ENCODE results near the gene IL15.
A peak's percentile ranks its signal among the peaks of the same experiment; 100 is the strongest.
"Not testable (repeated sequence)": the region's sequence is repeated elsewhere in the genome, so short reads cannot be mapped to it uniquely, and the experiment has no call there.

IL15 gene

GRCh38 chr4:141647966-141648365, 11.6 kb downstream of the IL15 start:
- DNase-seq = no peak

- DNase-seq = no peak
Measured at GRCh38 chr4:141652161-141652778, 15.9 kb downstream of the IL15 start.

GRCh38 chr4:141654098-141654497, 17.7 kb downstream of the IL15 start:
- DNase-seq = no peak

GRCh38 chr4:141656031-141656430, 19.6 kb downstream of the IL15 start:
- no peak for DNase-seq

DNA sequence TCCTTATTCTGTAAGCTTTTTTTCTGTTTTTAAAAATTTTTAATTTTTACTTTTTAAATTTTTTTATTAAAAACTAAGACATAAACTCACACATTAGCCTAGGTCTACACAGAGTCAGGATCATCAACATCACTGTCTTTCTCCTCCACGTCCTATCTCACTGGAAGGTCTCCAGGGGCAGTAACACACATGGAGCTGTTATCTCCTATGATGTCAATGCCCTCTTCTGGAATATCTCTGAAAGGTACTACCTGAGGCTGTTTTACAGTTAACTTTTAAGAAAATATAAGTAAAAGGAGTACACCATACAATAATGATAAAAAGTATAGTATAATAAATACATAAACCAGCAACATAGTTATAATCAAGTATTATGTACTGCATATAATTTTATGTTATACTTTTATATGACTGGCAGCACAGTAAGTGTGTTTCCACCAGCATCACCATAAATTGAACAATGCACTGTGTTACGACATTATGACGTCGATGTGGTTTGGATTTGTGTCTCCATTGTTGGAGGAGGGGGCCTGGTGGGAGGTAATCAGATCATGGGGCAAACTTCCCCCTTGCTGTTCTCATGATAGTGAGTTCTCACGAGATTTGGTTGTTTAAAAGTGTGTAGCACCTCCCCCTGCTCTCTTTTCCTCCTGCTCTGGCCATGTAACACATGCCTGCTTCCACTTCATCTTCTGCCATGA, 21.3 kb downstream of the IL15 start:
- no peak for DNase-seq

DNA sequence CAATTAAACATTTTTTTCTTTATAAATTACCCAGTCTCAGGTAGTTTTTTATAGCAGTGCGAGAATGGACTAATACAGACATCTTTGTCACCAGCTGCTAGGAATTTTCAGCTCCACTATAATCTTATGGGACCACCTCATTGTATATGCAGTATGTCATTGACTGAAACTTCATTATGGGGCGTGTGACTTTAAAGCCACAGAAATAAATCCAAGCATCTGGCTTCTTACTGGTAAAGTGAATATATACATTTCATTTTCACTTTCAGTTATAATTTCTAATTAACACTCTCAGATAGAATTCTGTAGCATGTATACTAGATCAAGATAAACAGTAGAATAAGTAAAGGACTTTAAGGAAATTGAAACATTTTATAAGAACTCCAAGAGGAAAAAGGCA, 21.9 kb downstream of the IL15 start:
- peak in 1 of 5 experiments; percentile 6 for DNase-seq

DNA sequence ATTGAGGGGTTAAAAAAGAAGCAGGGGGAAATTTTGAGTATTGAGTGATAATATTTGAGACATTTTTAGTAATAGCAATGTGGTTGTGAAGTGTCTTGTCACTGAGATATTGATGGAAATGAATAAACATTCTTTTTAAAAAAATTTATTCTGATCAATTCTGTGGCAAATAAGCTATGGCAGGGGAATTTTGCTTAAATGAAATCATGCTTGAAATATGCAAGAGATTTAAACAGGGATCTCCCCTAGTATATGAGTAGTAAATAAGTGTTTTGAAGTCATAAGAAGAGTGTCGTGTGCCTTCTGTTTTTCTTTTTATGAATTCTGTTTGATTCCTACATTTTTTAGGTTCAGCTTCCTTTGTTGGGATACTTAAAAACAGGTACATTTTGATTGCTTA, 23.2 kb downstream of the IL15 start:
- DNase-seq = no peak

- no peak for DNase-seq
Measured at GRCh38 chr4:141660880-141661279, 24.5 kb downstream of the IL15 start.

- DNase-seq = no peak
Measured at GRCh38 chr4:141668200-141668910, 32.0 kb downstream of the IL15 start.

DNA sequence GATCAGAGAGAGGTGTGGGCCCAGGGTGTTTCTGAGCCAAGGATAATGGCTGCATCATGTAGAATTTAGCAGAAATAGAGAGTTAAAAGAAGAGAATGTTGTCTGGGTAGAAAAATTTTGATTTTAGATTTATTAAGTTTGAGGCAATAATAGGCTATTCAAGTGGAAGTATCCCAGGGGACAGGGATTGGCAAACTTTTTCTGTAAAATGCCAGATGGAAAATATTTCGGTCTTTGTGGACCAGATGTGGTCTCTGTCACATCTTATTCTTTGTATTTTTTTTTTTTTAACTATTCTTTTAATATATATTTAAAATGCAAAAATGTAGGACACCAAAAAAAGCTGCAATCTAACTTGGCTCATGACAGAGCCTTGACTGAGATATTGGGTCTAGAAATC, 33.1 kb downstream of the IL15 start:
- no peak for DNase-seq

DNA sequence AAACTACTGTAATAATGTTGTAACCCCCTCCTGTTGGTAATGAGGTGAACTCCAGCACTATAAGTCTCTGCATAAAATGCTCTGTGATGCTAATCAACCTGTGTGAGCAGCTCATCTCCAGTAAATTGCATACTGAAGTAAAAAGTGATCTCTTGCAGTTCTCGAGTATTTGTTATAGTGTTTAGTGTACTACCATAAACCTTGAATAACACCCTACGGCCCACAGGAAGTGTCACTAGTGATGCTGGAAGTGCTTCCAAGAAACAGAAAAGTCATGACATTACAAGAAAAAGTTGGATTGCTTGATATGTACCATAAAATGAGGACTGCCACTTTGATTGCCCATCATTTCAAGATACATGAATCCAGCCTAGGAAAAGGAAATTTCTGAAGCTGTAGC, 39.0 kb downstream of the IL15 start:
- no peak for DNase-seq

- no peak for DNase-seq
Measured at GRCh38 chr4:141676087-141676670, 39.8 kb downstream of the IL15 start.

- no peak for DNase-seq
Measured at GRCh38 chr4:141680060-141680459, 43.7 kb downstream of the IL15 start.

GRCh38 chr4:141684785-141685184, 48.4 kb downstream of the IL15 start:
- no peak for DNase-seq

DNA sequence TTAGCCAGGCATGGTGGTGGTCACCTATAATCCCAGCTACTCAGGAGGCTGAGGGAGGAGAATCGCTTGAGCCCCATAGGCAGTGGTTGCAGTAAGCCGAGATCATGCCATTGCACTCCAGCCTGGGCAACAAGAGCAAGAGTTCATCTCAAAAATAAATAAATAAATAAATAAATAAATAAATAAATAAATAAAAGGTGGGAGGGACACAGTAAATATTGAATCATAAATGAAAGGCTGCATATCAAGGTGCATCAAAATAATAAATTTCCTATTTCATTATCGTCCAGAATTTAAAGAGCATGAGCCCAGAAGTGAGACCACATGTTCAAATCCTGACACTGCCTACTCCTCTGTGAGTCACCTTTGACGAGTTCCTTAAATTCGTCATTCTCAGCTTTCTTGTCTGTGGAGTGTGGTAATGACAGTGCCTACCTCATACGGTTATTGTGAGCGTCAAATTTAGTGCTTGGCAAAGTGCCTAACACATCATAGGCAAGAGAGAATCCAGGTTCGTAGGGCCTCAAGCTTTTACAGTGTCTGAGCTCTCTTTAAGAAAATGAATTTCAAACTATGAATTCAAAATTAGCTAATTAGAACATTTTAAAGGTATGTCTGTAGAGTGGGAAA, 49.9 kb downstream of the IL15 start:
- DNase-seq = no peak

- no peak for DNase-seq
Measured at GRCh38 chr4:141686879-141687278, 50.5 kb downstream of the IL15 start.

DNA sequence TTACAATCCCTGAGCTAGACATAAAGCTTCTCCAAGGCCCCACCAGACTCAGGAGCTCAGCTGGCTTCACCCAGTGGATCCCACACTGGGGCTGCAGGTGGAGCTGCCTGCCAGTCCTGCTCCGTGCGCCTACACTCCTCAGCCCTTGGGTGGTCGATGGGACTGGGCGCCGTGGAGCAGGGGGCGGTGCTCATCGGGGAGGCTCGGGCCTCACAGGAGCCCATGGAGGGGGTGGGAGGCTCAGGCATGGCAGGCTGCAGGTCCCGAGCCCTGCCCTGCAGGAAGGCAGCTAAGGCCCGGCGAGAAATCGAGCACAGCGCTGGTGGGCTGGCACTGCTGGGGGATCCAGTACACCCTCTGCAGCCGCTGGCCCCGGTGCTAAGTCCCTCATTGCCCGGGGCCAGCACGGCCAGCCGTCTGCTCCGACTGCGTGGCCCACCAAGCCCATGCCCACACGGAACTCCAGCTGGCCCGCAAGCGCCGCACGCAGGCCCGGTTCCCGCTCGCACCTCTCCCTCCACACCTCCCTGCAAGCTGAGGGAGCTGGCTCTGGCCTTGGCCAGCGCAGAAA, 53.4 kb downstream of the IL15 start:
- not testable (repeated sequence) for DNase-seq

GRCh38 chr4:141691247-141691646, 54.9 kb downstream of the IL15 start:
- not testable (repeated sequence) for DNase-seq

DNA sequence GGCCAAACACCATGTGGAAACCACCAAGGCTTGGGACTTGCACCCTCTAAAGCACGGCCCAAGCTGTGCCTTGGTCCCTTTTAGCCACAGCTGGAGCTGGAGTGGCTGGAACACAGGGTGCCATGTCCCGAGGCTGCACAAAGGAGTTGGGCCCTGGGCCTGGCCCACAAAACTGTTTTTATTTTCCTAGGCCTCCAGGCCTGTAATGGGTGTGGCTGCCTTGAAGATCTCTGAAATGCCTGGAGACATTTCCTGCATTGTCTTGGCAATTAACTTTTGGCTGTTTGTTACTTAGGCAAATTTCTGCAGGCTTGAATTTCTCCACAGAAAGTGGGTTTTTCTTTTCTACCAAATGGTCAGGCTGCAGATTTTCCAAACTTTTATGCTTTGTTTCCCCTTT, 55.7 kb downstream of the IL15 start:
- no peak for DNase-seq

DNA sequence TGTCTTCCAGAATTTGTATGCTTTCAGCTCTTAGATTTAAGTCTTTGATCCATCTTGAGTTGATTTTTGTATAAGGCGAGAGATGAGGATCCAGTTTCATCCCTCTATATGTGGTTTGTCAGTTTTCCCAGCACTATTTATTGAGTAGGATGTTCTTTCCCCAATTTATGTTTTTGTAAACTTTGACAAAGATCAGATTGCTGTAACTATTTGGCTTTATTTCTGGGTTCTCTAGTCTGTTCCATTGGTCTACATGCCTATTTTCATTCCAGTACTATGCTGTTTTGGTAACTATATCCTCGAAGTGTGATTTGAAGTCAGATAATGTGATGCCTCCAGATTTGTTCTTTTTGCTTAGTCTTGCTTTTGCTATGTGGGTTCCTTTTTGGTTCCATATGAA, 60.7 kb downstream of the IL15 start:
- no peak for DNase-seq

- DNase-seq = peak in 1 of 5 experiments; percentile 46
Measured at GRCh38 chr4:141702472-141703182, 66.2 kb downstream of the IL15 start.

DNA sequence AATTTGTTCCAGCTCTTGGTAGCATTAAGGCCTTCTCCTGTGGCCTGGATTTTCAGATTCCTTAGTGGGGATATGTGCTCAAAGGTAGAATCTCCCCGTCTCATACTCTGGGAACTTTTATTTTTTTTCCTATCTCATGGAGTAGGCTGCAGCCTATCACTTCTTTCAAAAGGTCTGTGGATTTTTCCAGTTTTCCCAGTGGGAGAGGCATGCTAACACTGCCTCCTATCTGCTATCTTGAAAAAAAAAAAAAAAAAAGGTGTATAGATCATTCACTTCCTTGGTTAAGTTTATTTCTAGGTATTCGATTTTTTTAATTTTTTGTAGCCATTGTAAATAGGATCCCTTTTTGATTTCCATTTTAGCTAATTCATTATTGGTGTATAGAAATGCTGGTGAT, 67.1 kb downstream of the IL15 start:
- DNase-seq = no peak
